HG03064 (cell line): ENCODE measurements around the gene PIK3CD.
"Not testable (repeated sequence)": the region's sequence is repeated elsewhere in the genome, so short reads cannot be mapped to it uniquely, and the experiment has no call there.

Experiments
- ATAC-seq: cut with Tn5 transposase; IDR thresholded peaks from one replicate; pipeline ENCODE4 v1.9.1; 2021; ENCODE audit warnings: low read depth; ENCODE audit not compliant: unreplicated experiment

Gene PIK3CD

DNA sequence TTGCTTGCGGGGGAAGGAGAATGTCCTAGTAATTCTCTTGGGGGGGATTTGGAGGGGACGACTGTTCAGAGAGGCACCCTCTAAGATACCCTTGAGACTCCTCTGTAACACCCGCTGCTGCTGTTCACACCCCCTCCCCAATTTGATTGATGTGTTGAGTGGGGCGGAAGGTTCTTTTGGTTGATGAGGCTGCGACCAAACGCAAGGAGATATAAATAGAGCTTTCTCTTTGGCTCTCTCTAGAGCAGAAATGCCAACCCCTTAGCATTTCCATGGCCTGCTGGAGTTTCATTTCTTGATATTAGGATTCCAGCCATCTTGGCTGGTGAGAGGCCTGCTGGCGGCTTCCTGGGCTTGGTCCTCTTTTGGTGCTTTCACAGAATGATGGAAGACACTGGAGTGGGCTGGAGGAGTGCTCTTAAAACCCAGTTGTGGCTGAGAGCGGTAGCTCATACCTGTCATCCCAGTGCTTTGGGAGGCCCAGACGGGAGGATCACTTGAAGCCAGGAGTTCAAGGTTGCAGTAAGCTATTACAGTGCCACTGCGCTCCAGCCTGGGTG, 2.0 kb downstream of the PIK3CD start:
- ATAC-seq: no peak

DNA sequence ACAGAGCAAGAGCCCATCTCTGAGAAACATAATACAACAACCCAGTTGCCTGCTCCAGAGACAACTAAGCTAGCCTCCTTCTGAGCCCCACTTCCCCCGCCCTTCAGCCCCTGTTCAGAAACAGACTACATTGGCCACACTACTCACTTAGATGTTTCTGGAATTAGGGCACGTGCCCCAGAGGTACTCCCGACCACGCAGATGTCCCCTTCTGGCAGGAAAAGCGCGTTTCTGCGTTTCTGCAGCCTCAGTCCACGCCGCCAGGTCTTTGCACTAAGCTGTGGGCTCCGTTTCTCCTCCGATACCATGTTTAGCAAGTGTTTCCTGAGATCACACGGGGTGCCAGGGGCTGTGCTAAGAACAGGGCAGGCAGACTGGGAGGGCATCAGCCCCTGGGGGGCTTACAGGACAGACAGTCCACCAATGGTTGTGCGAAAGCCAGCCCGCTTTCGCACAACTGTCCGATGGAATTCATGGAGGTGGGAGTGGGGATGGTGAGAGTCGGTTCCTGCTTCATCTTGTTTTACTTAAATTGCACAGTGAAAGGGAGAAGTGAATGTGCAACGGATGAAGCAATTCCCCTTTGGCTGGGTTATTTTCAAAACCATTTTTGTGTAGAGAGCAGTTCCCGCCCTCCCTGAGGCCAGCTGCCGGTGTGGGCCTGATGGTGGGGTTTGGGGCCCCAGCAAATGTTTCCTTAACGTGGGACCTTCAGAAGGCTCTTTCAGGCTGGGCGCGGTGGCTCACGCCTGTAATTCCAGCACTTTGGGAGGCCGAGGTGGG, 2.7 kb downstream of the PIK3CD start:
- ATAC-seq: no peak

DNA sequence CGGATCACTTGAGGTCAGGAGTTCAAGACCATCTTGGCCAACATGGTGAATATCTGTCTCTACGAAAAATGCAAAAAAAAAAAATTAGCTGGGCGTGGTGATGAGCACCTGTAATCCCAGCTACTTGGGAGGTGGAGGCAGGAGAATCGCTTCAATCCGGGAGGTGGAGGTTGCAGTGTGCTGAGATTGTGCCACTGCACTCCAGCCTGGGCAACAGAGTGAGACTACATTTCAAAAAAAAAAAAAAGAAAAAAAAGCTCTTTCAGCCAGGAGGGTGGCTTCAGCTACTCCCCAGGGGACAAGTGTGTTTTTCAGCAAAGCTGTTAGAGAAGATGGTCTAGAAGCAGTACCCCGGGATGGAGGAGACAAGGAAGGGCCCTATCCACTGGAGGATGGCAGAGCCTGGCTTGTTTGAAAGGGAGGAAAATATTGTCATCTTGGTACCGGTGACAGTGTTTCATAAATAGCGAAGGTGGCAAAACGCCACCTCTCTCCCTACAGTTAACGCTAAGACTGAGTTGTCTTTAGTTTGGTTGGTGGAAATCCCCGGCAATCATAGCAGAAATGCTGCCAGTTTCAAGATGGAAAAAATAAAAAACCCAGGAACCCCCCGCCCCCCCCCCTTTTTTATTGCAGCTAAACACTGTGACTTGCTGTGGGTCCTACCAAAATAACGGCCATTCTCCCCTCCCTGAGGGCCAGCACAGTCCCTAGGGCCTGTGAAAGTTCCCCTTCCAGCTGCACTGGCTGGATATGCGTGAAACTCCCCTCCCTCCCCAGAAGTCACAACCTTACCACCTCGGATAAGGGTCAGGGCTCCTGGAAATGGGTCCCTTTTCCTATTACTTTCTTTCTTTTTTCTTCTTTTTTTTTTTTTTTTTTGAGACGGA, 3.5 kb downstream of the PIK3CD start:
- no peak for ATAC-seq

GRCh38 chr1:9655836-9656235, 4.3 kb downstream of the PIK3CD start:
- ATAC-seq: no peak

GRCh38 chr1:9657521-9658032, 6.0 kb downstream of the PIK3CD start:
- ATAC-seq: no peak

DNA sequence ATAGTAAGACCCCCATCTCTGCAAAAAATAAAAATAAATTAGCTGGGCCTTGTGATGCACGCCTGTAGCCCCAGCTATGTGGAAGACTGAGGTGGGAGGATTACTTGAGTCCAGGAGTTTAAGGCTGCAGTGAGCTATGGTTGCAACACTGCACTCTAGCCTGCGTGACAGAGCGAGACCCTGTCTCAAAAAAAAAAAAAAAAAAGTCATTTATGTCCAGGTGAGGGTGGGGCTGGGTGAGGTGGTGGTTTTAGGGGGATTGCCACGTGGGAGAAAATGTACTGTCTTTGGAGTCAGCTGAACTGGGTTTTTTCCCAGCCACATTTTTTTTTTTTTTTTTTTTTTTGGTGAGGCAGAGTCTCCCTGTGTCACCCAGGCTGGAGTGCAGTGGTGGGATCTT, 6.7 kb downstream of the PIK3CD start:
- no peak for ATAC-seq

GRCh38 chr1:9659328-9659727, 7.8 kb downstream of the PIK3CD start:
- no peak for ATAC-seq

GRCh38 chr1:9663257-9663656, 11.7 kb downstream of the PIK3CD start:
- ATAC-seq: no peak

DNA sequence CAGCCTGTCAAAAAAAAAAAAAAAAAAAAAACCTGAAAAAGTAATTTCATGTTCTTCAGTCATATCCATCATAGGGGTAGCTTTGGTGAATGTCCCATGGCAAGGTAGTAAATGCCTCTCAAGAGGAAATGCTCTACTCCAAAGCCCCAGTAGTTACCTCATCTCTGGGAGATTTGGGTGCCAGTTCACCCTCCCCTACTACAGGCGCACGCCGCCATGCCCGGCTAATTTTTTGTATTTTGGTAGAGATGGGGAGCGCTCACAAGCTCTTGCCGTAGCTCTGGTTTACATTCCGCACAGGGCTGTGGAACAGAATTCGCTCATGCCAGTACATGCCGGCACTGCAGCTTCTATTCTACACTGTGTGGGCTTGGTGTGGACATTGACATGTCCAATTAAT, 13.7 kb downstream of the PIK3CD start:
- ATAC-seq: no peak

DNA sequence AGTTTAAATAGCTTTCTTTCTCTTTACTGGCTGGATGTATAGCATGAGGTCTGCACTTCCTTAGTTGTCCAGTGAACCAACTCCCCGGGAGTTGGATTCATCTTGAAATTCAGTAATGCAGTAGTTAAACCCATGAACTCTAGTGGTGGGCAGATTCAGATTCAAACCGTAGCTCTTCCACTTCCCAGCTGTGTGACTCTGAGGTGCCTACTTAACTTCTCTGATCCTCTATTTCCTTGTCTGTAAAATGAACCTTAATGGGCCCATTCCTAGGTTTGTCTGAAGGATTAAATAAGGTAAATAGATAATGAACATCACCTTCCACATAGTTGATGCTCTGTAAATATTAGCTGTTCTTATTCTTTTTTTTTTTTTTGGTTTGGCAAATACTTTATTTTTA, 16.5 kb downstream of the PIK3CD start:
- no peak for ATAC-seq

DNA sequence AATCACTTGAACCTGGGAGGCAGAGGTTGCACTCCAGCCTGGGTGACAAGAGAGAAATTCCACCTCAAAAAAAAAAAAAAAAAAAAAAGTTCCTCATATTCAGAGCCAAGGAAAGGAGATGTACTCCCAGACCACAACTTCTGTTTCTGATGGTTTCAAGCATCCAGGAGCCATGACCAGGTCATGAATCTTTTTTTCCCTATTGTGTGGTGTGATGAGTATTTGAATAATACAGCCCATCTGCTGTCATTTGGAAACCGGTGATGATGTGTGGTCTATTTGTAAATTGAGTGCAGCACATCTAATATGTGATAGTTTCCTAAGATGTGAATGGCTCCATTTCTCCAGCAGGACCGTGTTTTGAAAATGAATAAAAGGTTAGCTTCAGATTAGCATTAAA, 18.6 kb downstream of the PIK3CD start:
- ATAC-seq: no peak

DNA sequence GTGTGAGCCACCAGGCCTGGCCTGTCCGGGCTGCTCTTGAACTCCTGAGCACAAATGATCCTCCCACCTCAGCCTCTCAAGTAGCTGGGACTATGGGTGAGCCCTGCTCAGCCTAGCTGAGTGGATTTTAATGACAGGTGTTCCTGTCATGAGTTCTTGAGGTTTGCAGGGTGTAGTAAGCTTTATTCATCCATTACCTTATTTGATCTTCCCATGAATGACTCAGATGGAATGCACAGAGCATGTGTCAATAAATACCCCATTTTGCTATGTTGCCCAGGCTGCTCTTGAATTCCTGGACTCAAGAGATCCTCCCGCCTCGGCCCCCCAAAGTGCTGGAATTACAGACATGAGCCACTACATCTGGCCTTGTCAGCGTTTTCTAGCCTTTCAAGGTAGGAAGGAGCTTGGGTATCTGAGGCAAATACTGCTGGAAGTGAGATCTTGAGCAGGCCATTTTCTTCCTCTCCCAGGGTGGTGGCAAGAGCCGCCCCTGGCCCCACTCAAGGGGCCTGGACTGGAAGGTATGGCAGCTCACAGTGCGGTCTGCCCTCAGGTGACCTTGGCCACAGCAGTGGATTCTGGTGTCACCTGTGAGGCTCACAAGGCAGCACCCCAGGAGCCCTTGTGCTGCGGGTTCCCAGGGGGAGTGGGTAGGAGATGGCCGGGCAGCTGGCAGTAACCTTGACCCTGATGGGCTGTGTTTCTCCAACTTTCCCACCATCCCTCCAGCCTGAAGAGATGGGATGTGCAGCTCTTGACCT, 20.0 kb downstream of the PIK3CD start:
- ATAC-seq: no peak

GRCh38 chr1:9672444-9672843, 20.9 kb downstream of the PIK3CD start:
- ATAC-seq: no peak

DNA sequence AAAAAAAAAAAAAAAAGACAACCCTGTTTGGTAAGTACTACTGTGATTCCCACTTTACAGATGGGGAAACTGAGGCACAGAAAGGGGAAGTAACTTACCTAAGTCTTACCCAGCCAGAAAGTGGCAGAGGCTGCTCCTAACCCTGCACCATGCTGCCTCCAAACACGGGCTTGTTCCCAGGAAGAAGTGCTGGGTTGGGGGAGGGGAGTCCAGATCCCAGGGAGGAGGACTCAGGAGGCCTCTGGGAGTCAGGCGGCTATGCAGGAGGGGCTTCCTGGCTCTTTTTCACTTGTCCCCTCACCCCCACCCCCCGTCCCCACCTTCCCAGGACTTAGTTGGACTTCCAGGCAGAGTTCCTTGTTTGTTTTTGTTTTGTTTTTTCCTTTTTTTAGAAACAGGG, 23.9 kb downstream of the PIK3CD start:
- ATAC-seq: no peak

GRCh38 chr1:9676128-9676527, 24.6 kb downstream of the PIK3CD start:
- not testable (repeated sequence) for ATAC-seq

DNA sequence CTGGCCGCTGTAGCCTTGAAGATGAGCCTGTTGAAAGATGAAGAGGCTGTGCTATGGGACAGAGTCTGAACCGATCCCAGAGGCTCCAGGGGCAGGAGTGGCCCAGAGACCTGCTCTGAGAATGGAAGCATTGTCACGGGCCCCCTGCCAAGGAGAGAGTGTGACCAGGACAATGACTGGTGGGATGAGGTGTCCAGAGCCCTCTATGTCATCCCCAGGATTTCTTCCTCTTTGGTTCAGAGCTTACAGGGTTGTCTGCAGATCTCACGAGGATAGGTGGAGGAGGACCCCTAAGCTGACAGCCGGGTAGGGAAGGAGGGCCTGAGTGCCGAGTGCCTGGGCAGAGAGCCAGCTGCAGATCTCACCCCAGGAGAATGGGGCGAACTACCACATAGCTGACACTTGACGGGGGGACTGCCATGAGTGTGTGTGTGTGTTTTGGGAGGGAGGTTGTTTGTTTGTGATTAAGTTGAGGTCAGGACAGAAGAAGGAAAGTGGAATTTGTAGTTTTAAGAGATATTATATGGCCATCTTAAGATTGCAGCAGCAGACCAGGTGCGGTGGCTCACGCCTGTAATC, 25.4 kb downstream of the PIK3CD start:
- no peak for ATAC-seq

DNA sequence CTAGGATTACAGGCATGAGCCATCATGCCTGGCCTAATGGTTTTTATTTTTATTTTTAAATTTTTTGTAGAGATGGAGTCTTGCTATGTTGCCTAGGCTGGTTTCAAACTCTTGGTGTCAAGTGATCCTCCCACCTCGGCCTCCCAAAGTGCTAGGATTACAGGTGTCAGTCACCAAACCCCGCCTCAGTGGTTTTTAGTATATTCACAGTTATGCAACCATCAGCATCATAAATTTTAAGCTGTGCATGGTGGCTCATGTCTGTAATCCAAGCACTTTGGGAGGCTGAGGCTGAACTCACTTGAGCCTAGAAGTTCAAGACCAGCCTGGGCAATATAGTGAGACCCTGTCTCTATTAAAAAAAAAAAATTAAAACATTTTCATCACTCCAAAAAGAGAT, 28.6 kb downstream of the PIK3CD start:
- no peak for ATAC-seq

GRCh38 chr1:9680828-9681227, 29.3 kb downstream of the PIK3CD start:
- ATAC-seq: no peak

GRCh38 chr1:9684801-9685200, 33.3 kb downstream of the PIK3CD start:
- ATAC-seq: no peak
